ENCODE data around the gene FLOT2. TPM values are rescaled to one million over a fixed set of nuclear protein-coding genes. Genes with fewer than 3 reads are reported as not detected.

Gene FLOT2
- total and polyA plus RNA-seq, 10 of the 15 experiments (the other 5 are each of a cell fraction or from before 2014, with no cell fraction given): 56.8 to 302 (median 149) TPM

- TF ChIP-seq HDGF (IDR thresholded peaks at IDR 0.05) (peak; percentile 81), ZNF274 (IDR thresholded peaks at IDR 0.05; ENCODE audit: insufficient read depth, insufficient read length) (no peak), SREBF1 (IDR thresholded peaks at IDR 0.05; ENCODE audit: low read length) (no peak), CBFB (IDR thresholded peaks at IDR 0.05; ENCODE audit: low read depth) (no peak), HDAC2 (IDR thresholded peaks at IDR 0.05) (no peak), SIN3A (IDR thresholded peaks at IDR 0.05; ENCODE audit: low read depth, low read length) (peak; percentile 67; the same call in 1 of the 2 replicates), IKZF1 (conservative IDR thresholded peaks at IDR 0.05) (peak; percentile 100), NKRF (conservative IDR thresholded peaks at IDR 0.05) (peak; percentile 81), BHLHE40 (IDR thresholded peaks at IDR 0.05; ENCODE audit: borderline replicate concordance in 1 of 2, low read depth in 2 of 2, low read length in 1 of 2) (peak; percentile 20 to 57; a peak in 1 of 4 replicates), TARDBP (IDR thresholded peaks at IDR 0.05; ENCODE audit: borderline replicate concordance) (no peak), YBX1 (IDR thresholded peaks at IDR 0.05) (no peak), GATAD2B (conservative IDR thresholded peaks at IDR 0.05; ENCODE audit: low read depth) (peak; percentile 52; the same call in 1 of the 2 replicates), NFXL1 (IDR thresholded peaks at IDR 0.05; ENCODE audit: borderline replicate concordance) (no peak), CTCF (IDR thresholded peaks at IDR 0.05 in 2 of 3, conservative IDR thresholded peaks at IDR 0.05 in 1 of 3; ENCODE audit: control insufficient read depth in 2 of 3, extremely low read depth in 1 of 3, insufficient read depth in 1 of 3, low read depth in 3 of 3, low read length in 3 of 3) (0 out of 6 replicates have a peak, but pooled peaks of 1 of the 3 experiments have one; percentile 1), RFX5 (IDR thresholded peaks at IDR 0.05; ENCODE audit: low read depth, low read length) (peak; percentile 11; the same call in 1 of the 2 replicates), SKIL (IDR thresholded peaks at IDR 0.05; ENCODE audit: low read depth, poor library complexity, severe bottlenecking) (no peak), CREM (IDR thresholded peaks at IDR 0.05; ENCODE audit: low read depth) (peak; percentile 18; the same call in 1 of the 2 replicates), ZNF687 (IDR thresholded peaks at IDR 0.05) (peak; percentile 62), RB1 (IDR thresholded peaks at IDR 0.05; ENCODE audit: borderline replicate concordance) (0 out of 2 replicates have a peak, but pooled peaks have one; percentile 39), BACH1 (IDR thresholded peaks at IDR 0.05; ENCODE audit: borderline replicate concordance) (0 out of 2 replicates have a peak, but pooled peaks have one; percentile 33), SMAD5 (IDR thresholded peaks at IDR 0.05; ENCODE audit: low read depth) (peak; percentile 82; the same call in 1 of the 2 replicates)
Observed at GRCh38 chr17:28842282-28843012, 55.1 kb downstream of the FLOT2 start, which contains the start of gene FAM222B (continued).

Measured in GM12878 (cell line).